Activated CD4-positive, alpha-beta T cell treated with anti-CD3 and anti-CD28 coated beads for 36 hours (primary cell): ENCODE data around the gene EPB41L4A. TPM values are rescaled to one million over a fixed set of nuclear protein-coding genes. Genes with fewer than 3 reads are reported as not detected.
"Not testable (repeated sequence)": the region's sequence is repeated elsewhere in the genome, so short reads cannot be mapped to it uniquely, and the experiment has no call there.

Experiments
- ATAC-seq: fragments of 200-7000 bp; cut with Tn5 transposase; one replicate; pipeline ENCODE4 v1.10.0; 2021; ENCODE audit warnings: mild to moderate bottlenecking, moderate library complexity
- CTCF ChIA-PET: fragments of 350-600 bp; sonication (Branson Sonifier 250); formaldehyde crosslinking; loops from one replicate; lab custom pipeline; 2021; ENCODE audit warnings: antibody characterized with exemption; lab: Charles Lee
- POLR2A ChIA-PET: fragments of 350-600 bp; sonication (Branson Sonifier 250); formaldehyde crosslinking; loops from one replicate; lab custom pipeline; 2021; ENCODE audit warnings: antibody characterized with exemption, inconsistent platforms; lab: Charles Lee
- DNase-seq: peaks from one replicate; pipeline ENCODE4 v3.0.0-alpha.2; 2020
- H3K27ac Mint-ChIP-seq: one replicate; pipeline ENCODE4 v1.8.0; 2021; ENCODE audit warnings: mixed read lengths
- H3K27me3 Mint-ChIP-seq: one replicate; pipeline ENCODE4 v1.8.0; 2021; ENCODE audit warnings: mixed read lengths
- H3K36me3 Mint-ChIP-seq: one replicate; pipeline ENCODE4 v1.8.0; 2021; ENCODE audit warnings: low read depth, mixed read lengths
- H3K4me1 Mint-ChIP-seq: one replicate; pipeline ENCODE4 v1.8.0; 2021; ENCODE audit warnings: mixed read lengths
- H3K4me3 Mint-ChIP-seq: one replicate; pipeline ENCODE4 v1.8.0; 2021; ENCODE audit warnings: mild to moderate bottlenecking, moderate library complexity, mixed read lengths
- H3K9me3 Mint-ChIP-seq: one replicate; pipeline ENCODE4 v1.8.0; 2021; ENCODE audit warnings: low read depth, mixed read lengths
- intact Hi-C, 2 experiments: fragments of 100-400 bp; cut with DNase I in 1 of 2; cut with micrococcal nuclease in 1 of 2; formaldehyde crosslinking; loops; one replicate each; pipeline versions ENCODE4 v1.14.2 to v1.15.1; 2022 to 2024; cut with DNase I, micrococcal nuclease
- total RNA-seq, 2 experiments: library from RNA; stranded (reverse); gene quantifications; one replicate each; pipeline ENCODE4 v1.2.3, GENCODE V29; 2021

Gene EPB41L4A
- total RNA-seq, 2 experiments from 2014 or later: 0.05 to 0.28 TPM

- Mint-ChIP-seq H3K27me3 (peaks cover 20% of the 10 kb centered on the region), H3K4me1 (no peaks in the 10 kb centered on the region), H3K27ac (no peak overlapping the region), H3K9me3 (no peaks in the 10 kb centered on the region), H3K36me3 (no peaks in the 10 kb centered on the region), H3K4me3 (no peak overlapping the region)
- ChIA-PET CTCF (no interaction called here), POLR2A (no interaction called here)
- intact Hi-C loops: no loop called here
- no peak for DNase-seq
- ATAC-seq: no peak
Measured at GRCh38 chr5:112247960-112248359, 171.1 kb downstream of the EPB41L4A start.

DNA sequence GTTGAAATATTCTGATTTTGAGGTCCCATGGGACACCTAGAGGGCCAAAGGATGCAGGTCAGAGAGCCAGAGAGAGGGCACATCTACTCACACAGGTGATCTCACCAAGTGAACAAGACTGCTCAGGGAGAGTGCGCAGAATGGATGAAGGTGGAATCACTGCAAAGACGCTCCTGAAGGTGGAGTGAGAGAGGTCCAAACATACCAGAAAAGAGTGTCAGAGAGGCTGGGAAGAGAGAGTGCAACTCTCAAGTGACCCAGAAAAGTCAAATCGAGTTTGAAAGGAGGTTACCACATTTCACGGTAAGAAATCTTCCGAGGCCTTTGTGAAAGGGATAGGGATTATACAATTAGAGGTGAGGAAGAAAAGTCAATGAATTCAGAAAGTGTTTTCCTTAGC lies 173.4 kb downstream of the EPB41L4A start:
- ATAC-seq (no peak), DNase-seq (no peak)
- Mint-ChIP-seq H3K27me3 (peaks cover 23% of the 10 kb centered on the region), H3K36me3 (no peaks in the 10 kb centered on the region), H3K9me3 (no peaks in the 10 kb centered on the region), H3K4me1 (no peaks in the 10 kb centered on the region), H3K4me3 (no peak overlapping the region), H3K27ac (no peak overlapping the region)
- ChIA-PET CTCF (no interaction called here), POLR2A (no interaction called here)
- intact Hi-C loops: no loop called here

DNA sequence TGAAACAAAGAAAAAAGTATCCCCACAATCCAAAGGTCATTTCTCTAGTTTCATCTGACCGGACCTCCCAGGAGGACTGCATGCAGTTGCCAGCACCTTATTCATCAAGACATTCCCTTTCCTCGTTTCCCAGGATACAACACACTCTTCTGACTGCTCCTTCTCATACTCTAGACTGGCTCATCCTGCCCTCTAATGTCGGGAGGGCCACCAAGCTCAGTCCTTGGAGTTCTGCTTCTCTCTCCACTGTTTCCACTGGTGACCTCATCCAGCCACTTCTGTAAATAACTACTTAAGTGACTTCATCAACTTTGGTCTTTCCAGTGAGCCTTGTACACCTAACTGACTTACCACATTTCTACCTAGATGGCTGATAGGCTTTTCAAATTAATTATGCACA lies 179.1 kb downstream of the EPB41L4A start:
- ChIA-PET CTCF (interaction anchor here (1.1 kb wide), 1 partner anchor 12 kb away, joined by 3 read pairs; no protein-coding TSS in a partner anchor), POLR2A (no interaction called here)
- Mint-ChIP-seq H3K27ac (no peak overlapping the region), H3K9me3 (no peaks in the 10 kb centered on the region), H3K36me3 (no peaks in the 10 kb centered on the region), H3K4me1 (no peaks in the 10 kb centered on the region), H3K4me3 (no peak overlapping the region), H3K27me3 (peaks cover 19% of the 10 kb centered on the region)
- ATAC-seq (no peak), DNase-seq (no peak)
- intact Hi-C loops: no loop called here

- Mint-ChIP-seq H3K4me3 (no peak overlapping the region), H3K9me3 (no peaks in the 10 kb centered on the region), H3K36me3 (no peaks in the 10 kb centered on the region), H3K27me3 (peaks cover 14% of the 10 kb centered on the region), H3K4me1 (no peaks in the 10 kb centered on the region), H3K27ac (no peak overlapping the region)
- intact Hi-C loops: no loop called here
- no peak for DNase-seq
- ATAC-seq: no peak
- POLR2A ChIA-PET: no interaction called here
- CTCF ChIA-PET: no interaction called here
Measured at GRCh38 chr5:112238473-112238872, 180.6 kb downstream of the EPB41L4A start.

GRCh38 chr5:112237456-112237855 lies 181.6 kb downstream of the EPB41L4A start:
- ATAC-seq: no peak
- POLR2A ChIA-PET: no interaction called here
- no peaks in the 10 kb centered on the region for H3K36me3 Mint-ChIP-seq
- no peak overlapping the region for H3K4me3 Mint-ChIP-seq
- intact Hi-C loops: no loop called here
- H3K9me3 Mint-ChIP-seq: no peaks in the 10 kb centered on the region
- H3K27ac Mint-ChIP-seq: no peak overlapping the region
- CTCF ChIA-PET: interaction anchor here (1.1 kb wide), 1 partner anchor 75 kb away, joined by 3 read pairs; no protein-coding TSS in a partner anchor
- H3K4me1 Mint-ChIP-seq: no peaks in the 10 kb centered on the region
- peaks cover 12% of the 10 kb centered on the region for H3K27me3 Mint-ChIP-seq
- DNase-seq: no peak

GRCh38 chr5:112234000-112234399 lies 185.1 kb downstream of the EPB41L4A start:
- Mint-ChIP-seq H3K4me1 (no peaks in the 10 kb centered on the region), H3K27ac (no peak overlapping the region)
- CTCF ChIA-PET: no interaction called here

GRCh38 chr5:112232667-112233066 lies 186.4 kb downstream of the EPB41L4A start:
- ATAC-seq (no peak), DNase-seq (no peak)
- Mint-ChIP-seq H3K4me3 (no peak overlapping the region), H3K4me1 (no peaks in the 10 kb centered on the region), H3K36me3 (no peaks in the 10 kb centered on the region), H3K9me3 (no peaks in the 10 kb centered on the region), H3K27me3 (peaks cover 7% of the 10 kb centered on the region), H3K27ac (no peak overlapping the region)
- ChIA-PET POLR2A (no interaction called here), CTCF (interaction anchor here (0.6 kb wide), 1 partner anchor 14 kb away, joined by 3 read pairs; no protein-coding TSS in a partner anchor)
- intact Hi-C loops: no loop called here

More at GRCh38 chr5:112234000-112234399, 185.1 kb downstream of the EPB41L4A start:
- ATAC-seq: no peak
- intact Hi-C loops: no loop called here
- no peaks in the 10 kb centered on the region for H3K36me3 Mint-ChIP-seq
- no peak overlapping the region for H3K4me3 Mint-ChIP-seq
- DNase-seq: no peak
- H3K27me3 Mint-ChIP-seq: peaks cover 7% of the 10 kb centered on the region
- H3K9me3 Mint-ChIP-seq: no peaks in the 10 kb centered on the region
- POLR2A ChIA-PET: no interaction called here

DNA sequence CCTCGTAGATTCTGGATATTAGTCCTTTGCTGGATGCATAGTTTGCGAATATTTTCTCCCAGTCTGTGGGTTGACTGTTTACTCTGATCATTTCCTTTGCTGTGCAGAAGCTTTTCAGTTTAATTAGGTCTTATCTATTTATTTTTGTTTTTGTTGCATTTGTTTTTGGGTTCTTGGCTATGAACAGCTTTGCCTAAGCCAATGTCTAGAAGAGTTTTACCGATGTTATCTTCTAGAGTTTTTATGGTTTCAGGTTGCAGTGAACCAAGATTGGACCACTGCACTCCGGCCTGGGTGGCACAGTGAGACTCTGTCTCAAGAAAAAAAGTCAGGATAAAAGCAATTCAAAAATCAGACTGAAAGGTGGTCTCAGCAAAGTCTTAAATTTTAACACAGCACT lies 188.5 kb downstream of the EPB41L4A start:
- H3K27ac Mint-ChIP-seq: no peak overlapping the region
- CTCF ChIA-PET: no interaction called here

GRCh38 chr5:112228667-112229066 lies 190.4 kb downstream of the EPB41L4A start:
- H3K9me3 Mint-ChIP-seq: no peaks in the 10 kb centered on the region
- intact Hi-C loops: no loop called here
- ChIA-PET CTCF (no interaction called here), POLR2A (no interaction called here)
- H3K27me3 Mint-ChIP-seq: peaks cover 3% of the 10 kb centered on the region
- H3K4me3 Mint-ChIP-seq: no peak overlapping the region
- no peaks in the 10 kb centered on the region for H3K4me1 Mint-ChIP-seq
- no peaks in the 10 kb centered on the region for H3K36me3 Mint-ChIP-seq
- DNase-seq (no peak), ATAC-seq (no peak)
- H3K27ac Mint-ChIP-seq: no peak overlapping the region

More for the DNA sequence above, 188.5 kb downstream of the EPB41L4A start:
- POLR2A ChIA-PET: no interaction called here
- no peaks in the 10 kb centered on the region for H3K9me3 Mint-ChIP-seq
- H3K27me3 Mint-ChIP-seq: peaks cover 3% of the 10 kb centered on the region
- H3K36me3 Mint-ChIP-seq: no peaks in the 10 kb centered on the region
- intact Hi-C loops: no loop called here
- no peak overlapping the region for H3K4me3 Mint-ChIP-seq
- DNase-seq (no peak), ATAC-seq (no peak)
- H3K4me1 Mint-ChIP-seq: no peaks in the 10 kb centered on the region

GRCh38 chr5:112227911-112228631 lies 191.0 kb downstream of the EPB41L4A start:
- Mint-ChIP-seq H3K27me3 (peaks cover 3% of the 10 kb centered on the region), H3K4me3 (no peak overlapping the region), H3K4me1 (no peaks in the 10 kb centered on the region), H3K36me3 (no peaks in the 10 kb centered on the region), H3K27ac (no peak overlapping the region), H3K9me3 (no peaks in the 10 kb centered on the region)
- CTCF ChIA-PET: no interaction called here
- no peak for ATAC-seq
- intact Hi-C loops: no loop called here
- POLR2A ChIA-PET: no interaction called here
- no peak for DNase-seq

DNA sequence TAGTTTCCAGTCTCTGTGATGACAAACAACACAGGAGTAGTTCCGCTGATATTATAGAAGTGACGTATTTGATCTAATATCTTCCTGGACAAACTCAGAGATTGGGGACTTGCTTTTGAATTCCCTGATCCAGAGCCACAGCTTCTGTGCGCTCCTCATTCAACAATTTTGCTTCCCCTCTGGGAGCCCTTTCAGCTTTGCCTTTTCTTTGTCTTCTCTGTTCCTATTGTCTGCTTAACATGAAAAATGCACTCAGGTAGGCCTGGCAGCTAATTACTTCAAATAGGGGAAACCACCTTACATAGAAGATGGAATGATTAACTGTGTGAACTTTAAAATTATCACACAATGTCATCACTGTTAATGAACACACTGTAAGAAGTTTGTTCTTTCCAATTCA lies 192.9 kb downstream of the EPB41L4A start:
- Mint-ChIP-seq H3K4me1 (no peaks in the 10 kb centered on the region), H3K4me3 (no peak overlapping the region), H3K27me3 (peaks cover 3% of the 10 kb centered on the region), H3K27ac (no peak overlapping the region), H3K9me3 (no peaks in the 10 kb centered on the region), H3K36me3 (no peaks in the 10 kb centered on the region)
- ChIA-PET POLR2A (no interaction called here), CTCF (interaction anchor here (0.7 kb wide), 1 partner anchor 227 kb away, joined by 3 read pairs; no protein-coding TSS in a partner anchor)
- intact Hi-C loops: no loop called here
- DNase-seq (no peak), ATAC-seq (no peak)

DNA sequence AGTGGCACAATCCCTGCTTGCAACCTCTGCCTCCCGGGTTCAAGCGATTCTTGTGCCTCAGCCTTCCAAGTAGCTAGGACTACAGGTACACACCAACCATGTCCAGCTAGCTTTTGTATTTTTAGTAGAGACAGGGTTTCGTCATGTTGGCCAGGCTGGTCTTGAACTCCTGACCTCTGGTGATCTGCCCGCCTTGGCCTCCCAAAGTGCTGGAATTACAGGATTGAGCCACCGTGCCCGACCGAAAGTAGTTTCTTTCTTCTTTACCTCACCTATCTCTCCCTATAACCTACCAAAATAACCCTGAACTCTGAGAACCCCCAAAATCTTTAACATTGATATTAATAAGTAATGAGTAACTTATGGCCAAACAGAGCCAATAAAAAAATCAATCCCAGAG lies 196.1 kb downstream of the EPB41L4A start:
- ATAC-seq, H3K9me3 Mint-ChIP-seq, H3K27me3 Mint-ChIP-seq, H3K27ac Mint-ChIP-seq, POLR2A ChIA-PET, H3K4me1 Mint-ChIP-seq, DNase-seq, H3K4me3 Mint-ChIP-seq, CTCF ChIA-PET, intact Hi-C loops, H3K36me3 Mint-ChIP-seq: not testable (repeated sequence)
